Activated CD4-positive, CD25-positive, alpha-beta regulatory T cell treated with anti-CD3 and anti-CD28 coated beads, Interleukin-2, amount 50 U/mL, for 16 hours (primary cell): ENCODE data around the gene KLK12.

Experiments
- DNase-seq: peaks from one replicate; pipeline ENCODE4 v3.0.0-alpha.2; 2020; ENCODE audit warnings: low read depth, low spot score

KLK12 gene

DNA sequence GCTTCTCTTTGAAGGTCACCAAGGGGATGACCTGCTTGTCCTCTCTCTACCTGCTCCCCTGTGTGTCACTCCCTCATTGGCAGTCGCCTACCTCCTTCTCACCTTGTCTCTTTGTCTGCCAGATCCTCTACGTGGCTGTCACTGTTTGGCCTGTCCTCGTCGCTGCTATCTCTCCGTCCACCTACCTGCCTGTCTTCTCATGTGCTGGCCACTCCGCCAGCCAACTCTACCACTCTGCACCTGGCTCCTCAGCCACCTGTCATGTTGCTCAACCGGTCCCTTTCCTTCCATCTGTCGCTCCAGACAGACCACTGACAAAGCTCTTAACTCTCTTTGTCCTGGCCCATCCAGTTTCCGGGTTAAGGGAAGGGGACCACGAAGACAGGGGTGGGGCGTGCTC lies at the start of gene KLK12:
TSS of gene KLK12 (minus strand) at position 299 of the 400 bp plus-strand sequence. CDS start 381 bp downstream, outside the sequence.
- no peak for DNase-seq

GRCh38 chr19:51084505-51084904 lies 49.7 kb upstream of the KLK12 start:
- no peak for DNase-seq

- no peak for DNase-seq
Measured at GRCh38 chr19:51083783-51084182, 49.0 kb upstream of the KLK12 start.

- DNase-seq = no peak
Measured at GRCh38 chr19:51083181-51083580, 48.4 kb upstream of the KLK12 start.

- DNase-seq = no peak
Measured at GRCh38 chr19:51082611-51083010, 47.8 kb upstream of the KLK12 start, which contains the start of gene KLK14. TSS of gene KLK14 (minus strand) at chr19:51082887. CDS start at chr19:51082614, 273 bp downstream.

DNA sequence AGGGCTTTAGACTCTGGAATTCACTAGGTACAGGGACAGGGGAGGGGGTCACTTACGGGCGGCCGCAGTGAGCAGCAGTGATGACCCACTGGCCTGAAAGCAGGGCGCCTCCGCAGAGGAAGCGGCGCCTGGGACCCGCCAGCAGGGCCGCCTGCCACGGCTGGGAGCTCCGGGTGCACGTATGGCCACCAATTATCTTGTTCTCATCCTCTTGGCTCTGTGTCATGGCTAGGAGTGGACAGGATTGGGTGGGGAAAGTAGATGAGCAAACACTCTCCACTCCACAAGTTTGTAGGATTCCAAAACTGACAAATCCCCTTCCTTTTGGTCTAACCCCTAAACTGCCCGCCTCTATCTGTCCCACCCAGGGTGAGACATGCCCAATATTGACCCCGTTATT lies 46.7 kb upstream of the KLK12 start:
- no peak for DNase-seq

- no peak for DNase-seq
Measured at GRCh38 chr19:51079481-51080110, 44.8 kb upstream of the KLK12 start.

DNA sequence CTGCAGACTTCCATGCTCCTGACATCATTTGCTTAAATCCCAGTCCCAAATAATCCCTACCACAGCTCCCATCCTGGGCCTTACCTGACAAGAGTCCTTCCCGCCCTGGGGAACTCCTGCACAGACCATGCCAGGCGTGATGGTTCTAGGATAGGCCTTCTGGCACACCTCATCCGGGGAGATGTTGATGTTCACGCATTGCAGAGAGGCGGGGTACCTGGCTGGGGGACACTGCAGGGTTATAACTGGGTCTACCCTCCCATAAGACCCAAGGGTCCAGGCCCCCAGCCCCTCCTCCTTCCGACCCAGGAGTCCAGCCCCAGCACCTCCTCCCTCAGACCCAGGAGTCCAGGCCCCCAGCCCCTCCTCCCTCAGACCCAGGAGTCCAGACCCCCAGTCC lies 43.9 kb upstream of the KLK12 start:
- DNase-seq = no peak

GRCh38 chr19:51078104-51078503 lies 43.3 kb upstream of the KLK12 start:
- no peak for DNase-seq

DNA sequence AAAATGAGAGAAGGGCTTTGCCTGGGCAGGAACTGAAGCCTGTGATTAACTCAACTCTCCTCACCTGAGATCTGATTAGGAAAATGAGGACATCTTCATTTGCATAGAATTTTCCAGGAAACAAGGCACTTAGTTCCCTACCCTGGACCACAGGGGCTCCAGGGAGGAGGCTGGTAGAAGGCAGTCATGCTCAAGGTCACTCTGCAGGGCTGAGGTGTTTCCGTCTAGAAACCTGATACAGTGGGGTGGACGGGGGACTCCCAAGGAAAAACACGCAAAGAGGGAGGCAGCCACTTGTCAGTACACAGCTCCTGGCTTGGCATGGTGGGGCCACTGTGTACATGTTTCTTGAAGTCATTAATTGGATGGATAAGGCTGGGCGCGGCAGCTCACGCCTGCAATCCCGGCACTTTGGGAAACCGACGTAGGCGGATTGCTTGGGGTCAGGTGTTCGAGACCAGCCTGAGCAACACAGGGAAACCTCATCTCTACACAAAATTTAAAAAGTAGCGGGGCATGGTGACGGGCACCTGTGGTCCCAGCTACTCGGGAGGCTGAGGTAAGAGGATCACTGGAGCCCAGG lies 41.9 kb upstream of the KLK12 start:
- no peak for DNase-seq

GRCh38 chr19:51075998-51076397 lies 41.2 kb upstream of the KLK12 start:
- DNase-seq = no peak

DNA sequence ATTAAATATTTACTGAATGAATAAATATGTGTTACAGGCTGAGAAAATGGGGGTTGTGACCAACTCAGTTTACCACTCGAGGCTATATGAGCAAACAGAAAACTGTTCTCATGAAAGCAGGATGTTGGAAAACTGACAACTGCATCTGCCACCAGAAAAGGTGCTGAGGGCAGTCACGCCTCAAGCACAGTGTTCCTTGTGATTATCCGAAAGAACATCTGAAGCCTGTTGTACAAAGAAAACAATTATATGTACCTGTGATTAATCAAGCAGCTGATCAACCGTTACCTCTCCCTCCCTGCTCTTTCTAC lies 36.2 kb upstream of the KLK12 start:
- DNase-seq = no peak

GRCh38 chr19:51070334-51071094 lies 35.7 kb upstream of the KLK12 start:
- no peak for DNase-seq

DNA sequence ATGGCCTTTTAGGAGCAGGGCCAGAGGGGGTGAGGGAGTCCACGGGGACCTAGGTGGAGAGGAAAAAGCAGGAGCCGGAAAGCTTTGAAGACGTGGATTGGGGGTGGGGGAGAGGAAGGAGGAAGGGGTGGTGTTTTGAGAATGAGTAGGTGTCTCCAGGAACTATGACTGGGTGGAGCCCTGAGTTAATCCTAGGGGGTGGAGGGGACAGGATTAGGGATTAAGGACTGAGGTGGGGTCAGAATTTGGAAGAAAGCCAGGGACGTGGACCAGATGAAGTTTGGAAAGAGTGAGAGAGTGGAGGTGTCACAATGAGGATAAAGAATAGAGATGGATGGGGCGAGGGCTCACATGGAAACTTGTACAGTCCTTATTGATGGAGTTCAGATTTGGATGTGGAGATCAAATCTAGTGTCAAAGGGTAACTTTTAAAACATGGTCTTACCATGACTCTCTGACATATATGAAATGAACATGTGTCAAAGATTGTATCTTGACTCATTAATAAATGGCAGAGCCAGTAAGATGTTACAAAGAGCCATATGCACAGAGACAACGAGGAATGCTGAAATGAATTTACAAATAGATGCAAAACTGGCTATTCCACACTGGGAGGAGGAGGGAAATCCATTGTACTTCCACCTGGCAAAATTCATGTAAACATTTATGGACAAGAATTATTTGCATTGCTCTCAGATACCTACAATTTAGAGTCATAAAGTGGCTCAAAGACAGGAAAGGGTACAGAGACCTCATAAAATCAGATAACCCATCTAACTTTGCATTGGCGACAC lies 31.8 kb upstream of the KLK12 start:
- DNase-seq = no peak

DNA sequence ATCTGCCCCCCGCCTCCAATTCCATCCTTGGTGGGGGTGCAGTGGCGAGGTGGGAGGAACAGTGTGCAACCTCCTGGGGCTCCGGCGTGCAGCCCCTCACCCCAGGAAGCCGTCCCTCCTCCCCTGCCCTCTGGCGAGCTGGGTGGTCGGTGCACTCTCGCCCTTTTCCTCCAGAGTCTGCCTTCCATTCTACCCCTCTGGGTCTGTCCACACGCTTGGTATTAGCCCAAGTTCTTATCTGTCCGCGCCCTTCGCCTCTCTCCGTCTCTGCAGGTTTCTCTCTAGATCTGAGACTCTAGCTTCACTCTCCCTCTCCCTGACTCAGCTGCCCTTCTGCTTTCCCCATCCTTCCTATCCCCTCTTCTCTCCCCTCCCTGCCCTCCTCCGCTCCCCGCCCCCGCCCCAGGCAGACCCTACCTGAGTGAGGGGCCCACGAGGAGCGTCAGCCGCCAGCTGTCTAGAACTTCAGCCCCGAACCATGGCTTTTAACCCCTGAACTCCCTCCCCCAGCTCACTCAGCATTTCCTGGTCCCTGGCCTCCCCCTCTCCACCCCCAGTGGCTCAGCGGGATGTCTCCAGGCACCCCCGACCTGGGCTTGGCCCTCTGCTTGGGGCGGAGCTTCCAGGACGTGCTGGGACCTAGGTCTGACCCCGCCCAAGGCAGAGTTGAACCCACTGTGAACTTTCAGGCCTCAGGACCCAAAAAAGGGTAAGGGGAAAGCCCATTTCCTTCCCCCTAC lies 30.6 kb upstream of the KLK12 start:
- no peak for DNase-seq

DNA sequence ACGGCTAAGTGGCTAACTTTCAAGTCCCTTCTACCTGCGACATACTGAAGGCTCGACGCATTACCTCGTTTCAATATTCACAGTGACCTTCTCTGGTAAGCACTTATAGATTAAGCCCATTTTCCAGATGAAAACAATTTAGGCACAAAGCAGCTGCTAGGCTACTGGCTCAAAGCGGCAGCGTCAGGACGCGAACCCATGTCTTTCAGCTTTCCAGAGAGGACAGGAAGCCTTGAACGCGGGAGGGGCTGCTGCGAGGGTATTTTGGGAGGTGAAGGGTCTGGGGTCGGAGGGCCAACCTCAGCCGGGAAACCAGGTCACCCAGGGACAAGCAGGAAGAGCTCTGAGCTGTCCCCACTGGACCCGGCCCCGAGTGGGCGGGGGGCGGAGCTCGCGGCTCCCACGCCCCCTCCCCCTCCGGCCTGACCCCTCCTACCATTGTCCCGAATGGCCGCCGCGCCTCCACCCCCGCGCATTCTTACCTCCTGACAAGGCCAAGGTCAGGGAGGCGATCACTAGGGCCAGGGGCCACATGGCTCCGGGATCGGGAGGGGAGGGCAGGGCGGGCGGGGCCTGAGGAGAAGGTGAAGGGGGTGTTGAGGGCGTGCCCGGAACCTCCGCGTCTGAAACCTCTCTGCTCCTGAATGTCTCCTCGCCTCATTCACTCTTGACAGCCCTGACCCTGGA lies 29.9 kb upstream of the KLK12 start, which contains the start of gene KLK13:
TSS of gene KLK13 (minus strand) at position 559 of the 687 bp plus-strand sequence. CDS start at position 534, 25 bp downstream.
- no peak for DNase-seq

GRCh38 chr19:51063664-51064063 lies 28.9 kb upstream of the KLK12 start:
- DNase-seq = no peak

GRCh38 chr19:51060973-51061372 lies 26.2 kb upstream of the KLK12 start:
- DNase-seq = no peak

DNA sequence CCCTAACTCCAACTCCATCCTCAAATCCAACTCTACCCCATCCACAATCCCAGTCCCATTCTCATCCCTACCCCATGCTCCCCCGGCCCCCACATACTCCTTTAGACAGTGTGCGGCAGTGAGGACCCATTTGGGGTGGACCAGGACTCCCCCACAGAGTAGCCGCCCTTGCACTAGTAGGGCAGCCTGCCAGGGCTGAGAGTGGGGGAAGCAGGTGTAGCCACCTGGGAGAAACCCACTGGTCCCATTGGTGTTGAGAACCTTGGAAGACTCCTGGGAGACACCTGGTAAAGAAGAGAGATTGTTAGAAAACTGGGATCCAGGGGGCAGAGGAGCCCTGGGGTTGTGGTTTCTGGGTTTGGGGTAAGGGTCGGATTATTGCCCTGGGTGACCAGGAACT lies 25.5 kb upstream of the KLK12 start:
- DNase-seq = no peak

DNA sequence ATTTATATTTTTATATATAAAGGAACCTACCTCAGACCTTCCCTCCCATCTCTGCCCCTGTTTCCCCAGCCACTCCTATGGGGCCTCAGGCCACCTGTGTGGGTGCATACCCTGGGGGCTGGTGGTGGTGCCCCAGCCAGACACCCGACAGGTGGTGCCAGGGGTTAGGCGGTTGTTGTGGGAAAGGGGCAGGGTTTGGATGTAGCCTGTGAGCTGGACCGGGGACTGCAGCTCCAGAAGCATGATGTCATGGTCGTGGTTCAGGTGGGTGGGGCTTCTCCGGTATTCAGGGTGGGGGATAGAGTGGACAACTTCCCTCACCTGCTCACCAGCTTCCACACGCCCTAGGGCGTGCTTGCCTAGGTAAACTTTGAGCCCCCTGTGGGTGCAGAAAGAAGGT lies 24.9 kb upstream of the KLK12 start:
- DNase-seq = no peak

GRCh38 chr19:51055866-51056265 lies 21.1 kb upstream of the KLK12 start:
- no peak for DNase-seq
